Tibial nerve (tissue), 4 donors: Measurements from ENCODE around the gene AFAP1. TPM values are rescaled to one million over a fixed set of nuclear protein-coding genes. Genes with fewer than 3 reads are reported as not detected.

Experiments
- DNase-seq, 2 donors: peaks; one replicate each; pipeline ENCODE4 v3.0.0-alpha.2; 2019; ENCODE audit warnings: low spot score in 2 of 2
- H3K27ac ChIP-seq, 4 donors: fragments of 200-600 bp; sonication (generic) in 3 of 4; one replicate each; pipeline ENCODE4 v1.5.1; 2017 to 2019; ENCODE audit warnings: mild to moderate bottlenecking in 1 of 4
- H3K27me3 ChIP-seq, 2 donors: fragments of 200-600 bp; sonication (generic) in 1 of 2; one replicate each; pipeline versions ENCODE4 v1.5.1 to v1.6.0; 2017 to 2019
- H3K36me3 ChIP-seq, 3 donors: fragments of 200-600 bp; sonication (generic); one replicate each; pipeline ENCODE4 v1.5.1; 2018 to 2019
- H3K4me1 ChIP-seq, 4 donors: fragments of 200-600 bp; sonication (generic) in 3 of 4; one replicate each; pipeline ENCODE4 v1.5.1; 2017 to 2019
- H3K4me3 ChIP-seq, 4 donors: fragments of 200-600 bp; sonication (generic) in 3 of 4; one replicate each; pipeline ENCODE4 v1.5.1; 2017 to 2019; ENCODE audit warnings: mild to moderate bottlenecking in 1 of 4, moderate library complexity in 1 of 4
- H3K9me3 ChIP-seq, 4 donors: fragments of 200-600 bp; sonication (generic) in 3 of 4; one replicate each; pipeline ENCODE4 v1.5.1; 2017 to 2019
- EP300 ChIP-seq, 2 donors: sonication (generic); formaldehyde crosslinking; IDR thresholded peaks; one replicate each; pipeline ENCODE4 v1.6.1; 2017; ENCODE audit warnings: antibody characterized with exemption in 2 of 2, mild to moderate bottlenecking in 1 of 2
- POLR2A ChIP-seq, 2 donors: fragments of 450-650 bp; IDR thresholded peaks; one replicate each; pipeline ENCODE4 v1.6.1; 2017; ENCODE audit warnings: antibody characterized with exemption in 2 of 2, mild to moderate bottlenecking in 2 of 2, moderate library complexity in 2 of 2
- WGBS, 2 donors: methylation state at CpG; one replicate each; pipeline ENCODE4 v1.1.5; 2018; 5-methylcytosine and 5-hydroxymethylcytosine counted together
- total RNA-seq, 4 donors: library from RNA; depleted of rRNA; stranded (reverse); fragments of >200 nt; gene quantifications; one replicate each; pipeline ENCODE4 v1.1.0, GENCODE V29; 2016
- TF ChIP-seq, protein P1 (sequence below), 5 experiments: fragments of 200-600 bp in 3 of 5; fragments of 450-650 bp in 2 of 5; sonication (generic) in 3 of 5; IDR thresholded peaks; one replicate each; pipeline ENCODE4 v1.5.1; 2016 to 2019; ENCODE audit warnings: antibody characterized with exemption in 5 of 5, mild to moderate bottlenecking in 3 of 5, moderate library complexity in 2 of 5

Gene AFAP1
- total RNA-seq, 4 donors from 2014 or later: 23.2 to 34.9 (median 32.1) TPM

GRCh38 chr4:7890635-7891393, 48.8 kb downstream of the AFAP1 start:
- Histone ChIP-seq H3K36me3 (peaks cover 0 to 4% (median 0%) of the 10 kb centered on the region in 3 donors), H3K9me3 (peaks cover 0 to 12% (median 4%) of the 10 kb centered on the region in 4 donors), H3K4me3 (no peak overlapping the region), H3K4me1 (peaks cover 0 to 40% (median 6%) of the 10 kb centered on the region in 4 donors), H3K27me3 (no peaks in the 10 kb centered on the region), H3K27ac (peak overlapping the region in 2 of 4 donors; percentile 1 to 53)
- no peak for DNase-seq
- TF ChIP-seq, protein P1, sequence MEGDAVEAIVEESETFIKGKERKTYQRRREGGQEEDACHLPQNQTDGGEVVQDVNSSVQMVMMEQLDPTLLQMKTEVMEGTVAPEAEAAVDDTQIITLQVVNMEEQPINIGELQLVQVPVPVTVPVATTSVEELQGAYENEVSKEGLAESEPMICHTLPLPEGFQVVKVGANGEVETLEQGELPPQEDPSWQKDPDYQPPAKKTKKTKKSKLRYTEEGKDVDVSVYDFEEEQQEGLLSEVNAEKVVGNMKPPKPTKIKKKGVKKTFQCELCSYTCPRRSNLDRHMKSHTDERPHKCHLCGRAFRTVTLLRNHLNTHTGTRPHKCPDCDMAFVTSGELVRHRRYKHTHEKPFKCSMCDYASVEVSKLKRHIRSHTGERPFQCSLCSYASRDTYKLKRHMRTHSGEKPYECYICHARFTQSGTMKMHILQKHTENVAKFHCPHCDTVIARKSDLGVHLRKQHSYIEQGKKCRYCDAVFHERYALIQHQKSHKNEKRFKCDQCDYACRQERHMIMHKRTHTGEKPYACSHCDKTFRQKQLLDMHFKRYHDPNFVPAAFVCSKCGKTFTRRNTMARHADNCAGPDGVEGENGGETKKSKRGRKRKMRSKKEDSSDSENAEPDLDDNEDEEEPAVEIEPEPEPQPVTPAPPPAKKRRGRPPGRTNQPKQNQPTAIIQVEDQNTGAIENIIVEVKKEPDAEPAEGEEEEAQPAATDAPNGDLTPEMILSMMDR (IDR thresholded peaks at IDR 0.05): no peak
- TF ChIP-seq POLR2A (IDR thresholded peaks at IDR 0.05): no peak
- TF ChIP-seq EP300 (IDR thresholded peaks at IDR 0.05): no peak
- 32 to 44% methylated on average over 7 of the region's 7 CpGs for WGBS, 2 donors

DNA sequence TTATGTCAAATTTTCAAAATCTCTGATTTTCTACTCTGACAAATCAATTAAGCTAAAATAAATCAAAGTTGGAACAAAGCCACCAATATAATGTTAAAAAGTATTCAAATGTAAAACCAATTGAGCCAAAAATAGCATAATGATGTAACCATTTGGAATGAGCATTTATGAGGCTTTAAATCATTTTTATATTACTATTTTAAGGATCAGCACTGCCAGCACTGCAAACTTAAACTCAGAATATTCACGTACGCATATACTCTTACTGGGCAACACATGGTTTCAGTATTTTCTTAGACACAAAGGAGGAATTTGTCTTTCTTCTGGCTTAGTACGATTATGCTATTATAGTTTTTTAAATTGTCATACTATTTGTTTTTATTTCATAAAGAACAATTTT, 52.2 kb downstream of the AFAP1 start:
- no peak overlapping the region for H3K4me3 ChIP-seq
- 64 to 66% methylated on average over 3 of the region's 3 CpGs for WGBS, 2 donors
- H3K27ac ChIP-seq: no peak overlapping the region

GRCh38 chr4:7886007-7886973, 53.4 kb downstream of the AFAP1 start:
- 48% methylated on average over 9 of the region's 9 CpGs for WGBS, 2 donors
- Histone ChIP-seq H3K27ac (peak overlapping the region in 1 of 4 donors; percentile 32), H3K4me1 (peaks cover 0 to 40% (median 4%) of the 10 kb centered on the region in 4 donors), H3K4me3 (no peak overlapping the region), H3K9me3 (peaks cover 0 to 12% (median 4%) of the 10 kb centered on the region in 4 donors), H3K27me3 (no peaks in the 10 kb centered on the region), H3K36me3 (no peaks in the 10 kb centered on the region)
- no peak for TF ChIP-seq POLR2A (IDR thresholded peaks at IDR 0.05)
- TF ChIP-seq, protein P1 (IDR thresholded peaks at IDR 0.05): no peak
- TF ChIP-seq EP300 (IDR thresholded peaks at IDR 0.05): no peak
- DNase-seq: no peak

More for the DNA sequence above, 52.2 kb downstream of the AFAP1 start:
- Histone ChIP-seq H3K27me3 (no peaks in the 10 kb centered on the region), H3K9me3 (peaks cover 0 to 12% (median 4%) of the 10 kb centered on the region in 4 donors), H3K36me3 (no peaks in the 10 kb centered on the region), H3K4me1 (peaks cover 0 to 49% (median 6%) of the 10 kb centered on the region in 4 donors)
- TF ChIP-seq, protein P1 (IDR thresholded peaks at IDR 0.05): no peak
- TF ChIP-seq EP300 (IDR thresholded peaks at IDR 0.05) (no peak), POLR2A (IDR thresholded peaks at IDR 0.05) (no peak)
- DNase-seq: no peak

DNA sequence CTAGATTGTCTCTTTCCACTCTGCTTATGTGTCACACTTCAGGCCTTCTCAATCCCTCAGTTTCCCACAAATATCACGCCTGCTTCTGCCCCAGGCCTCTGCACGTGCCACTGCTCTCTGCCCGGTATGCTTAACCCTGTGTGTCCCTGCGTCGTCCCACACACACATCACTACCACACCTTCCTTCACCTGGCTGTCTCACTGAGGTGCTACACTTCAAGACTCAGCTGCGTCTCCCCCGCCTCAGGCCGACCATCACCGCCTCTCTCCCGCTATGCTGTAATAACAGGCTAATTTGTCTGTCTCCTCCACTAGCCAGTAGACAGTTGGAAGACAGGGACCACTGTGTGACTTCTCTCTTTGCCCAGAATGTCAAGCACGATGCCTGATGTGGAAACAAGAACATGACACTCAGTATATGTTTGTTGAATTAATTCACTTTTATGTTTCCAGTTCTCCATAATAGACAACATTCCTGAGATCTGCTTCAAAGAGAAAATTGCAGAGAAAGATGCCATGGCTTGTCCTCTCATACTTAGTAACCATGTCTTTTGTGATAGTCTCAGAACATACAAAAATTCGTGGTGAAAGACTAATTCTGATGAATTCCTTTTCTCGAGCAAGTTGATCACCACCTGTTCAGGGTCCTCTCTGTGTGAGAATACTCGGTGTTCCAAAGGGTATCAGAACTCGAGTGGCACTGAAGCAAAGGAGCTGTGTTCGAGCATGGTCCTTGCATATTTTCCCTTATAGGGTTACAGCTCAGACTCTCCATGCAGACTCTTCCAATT, 54.2 kb downstream of the AFAP1 start:
- 80 to 82% methylated on average over 16 of the region's 16 CpGs for WGBS, 2 donors
- TF ChIP-seq POLR2A (IDR thresholded peaks at IDR 0.05): no peak
- TF ChIP-seq EP300 (IDR thresholded peaks at IDR 0.05): no peak
- TF ChIP-seq, protein P1 (IDR thresholded peaks at IDR 0.05): no peak
- no peaks in the 10 kb centered on the region for H3K27me3 ChIP-seq
- DNase-seq: no peak
- no peaks in the 10 kb centered on the region for H3K36me3 ChIP-seq
- H3K4me3 ChIP-seq: no peak overlapping the region
- peaks cover 0 to 12% (median 4%) of the 10 kb centered on the region in 4 donors for H3K9me3 ChIP-seq
- H3K4me1 ChIP-seq: peaks cover 0 to 38% (median 4%) of the 10 kb centered on the region in 4 donors
- H3K27ac ChIP-seq: no peak overlapping the region
